HepG2 (cell line): ENCODE results near the gene SLC45A1. TPM values are rescaled to one million over a fixed set of nuclear protein-coding genes. Genes with fewer than 3 reads are reported as not detected.

Source experiments
- ATF2 ChIP-seq: sonication (generic); formaldehyde crosslinking; IDR thresholded peaks from 2 replicates; pipeline ENCODE4 v1.4.0; 2020; ENCODE audit warnings: missing genetic modification reagents
- CSRNP2 ChIP-seq: sonication (generic); formaldehyde crosslinking; conservative IDR thresholded peaks from 2 replicates; pipeline ENCODE4 v1.8.0; 2022; ENCODE audit warnings: low read depth, missing genetic modification reagents
- EZH2 ChIP-seq: conservative IDR thresholded peaks from 2 replicates; pipeline ENCODE4 v1.6.1; 2012; ENCODE audit warnings: mild to moderate bottlenecking, low read depth, low read length, moderate library complexity
- LRRFIP1 ChIP-seq: sonication (generic); formaldehyde crosslinking; conservative IDR thresholded peaks from 2 replicates; pipeline ENCODE4 v1.4.0; 2020; ENCODE audit warnings: missing genetic modification reagents
- MIXL1 ChIP-seq: IDR thresholded peaks from 2 replicates; pipeline ENCODE4 v1.6.1; 2016
- MTA3 ChIP-seq: sonication (generic); formaldehyde crosslinking; IDR thresholded peaks from 2 replicates; pipeline ENCODE4 v1.4.0; 2020; ENCODE audit warnings: missing genetic modification reagents
- RXRA ChIP-seq: sonication (generic); formaldehyde crosslinking; IDR thresholded peaks from 2 replicates; pipeline ENCODE4 v1.5.1; 2020; ENCODE audit warnings: missing genetic modification reagents
- TCF7L2 ChIP-seq: IDR thresholded peaks from 2 replicates; pipeline ENCODE4 v1.6.1; 2011; ENCODE audit warnings: mild to moderate bottlenecking, low read depth, low read length, moderate library complexity
- USF2 ChIP-seq, 2 experiments: sonication (generic) in 1 of 2; formaldehyde crosslinking in 1 of 2; IDR thresholded peaks; 2 replicates each; pipeline versions ENCODE4 v1.5.1 to v1.6.1; 2011 to 2020; ENCODE audit warnings: borderline replicate concordance in 1 of 2, low read depth in 1 of 2, low read length in 1 of 2, mild to moderate bottlenecking in 1 of 2, missing genetic modification reagents in 1 of 2, moderate library complexity in 1 of 2
- ZBTB3 ChIP-seq: sonication (generic); formaldehyde crosslinking; IDR thresholded peaks from 2 replicates; pipeline ENCODE4 v1.4.0; 2020; ENCODE audit warnings: low read depth, mild to moderate bottlenecking, moderate library complexity, missing genetic modification reagents, borderline replicate concordance
- ZNF607 ChIP-seq: sonication (generic); formaldehyde crosslinking; IDR thresholded peaks from 2 replicates; pipeline ENCODE4 v1.5.1; 2020; ENCODE audit warnings: missing genetic modification reagents, mild to moderate bottlenecking, borderline replicate concordance
- ZNF660 ChIP-seq: sonication (generic); formaldehyde crosslinking; IDR thresholded peaks from 2 replicates; pipeline ENCODE4 v1.5.1; 2020; ENCODE audit warnings: mild to moderate bottlenecking, low read depth, missing genetic modification reagents, borderline replicate concordance
- polyA plus RNA-seq, 8 experiments: library from polyadenylated mRNA; depleted of rRNA in 3 of 8; stranded (reverse) in 7 of 8; unstranded in 1 of 8; fragments of >200 nt; fragmentation: Illumina TruSeq in 4 of 8; extraction: Trizol in 4 of 8; gene quantifications; 2 replicates each; pipeline versions ENCODE4 v1.2.1 to v1.2.3, GENCODE V29; 2011 to 2016; ENCODE audit warnings: low read depth in 4 of 8, missing spikeins in 1 of 8, mixed read lengths in 1 of 8; ENCODE audit not compliant: insufficient read depth in 1 of 8
- total RNA-seq, 5 experiments: library from RNA; depleted of rRNA; stranded (reverse); fragments of >200 nt; fragmentation: Illumina TruSeq; extraction: Trizol; gene quantifications; 2 replicates each; pipeline ENCODE4 v1.2.3, GENCODE V29; 2016; ENCODE audit warnings: low read depth in 1 of 5
- TF ChIP-seq, protein P1 (sequence below): sonication (generic); formaldehyde crosslinking; IDR thresholded peaks from 2 replicates; pipeline ENCODE4 v1.5.1; 2020; ENCODE audit warnings: missing genetic modification reagents, mild to moderate bottlenecking, borderline replicate concordance
- TF ChIP-seq, protein P2 (sequence below): sonication (generic); formaldehyde crosslinking; IDR thresholded peaks from 2 replicates; pipeline ENCODE4 v1.5.0; 2020; ENCODE audit warnings: missing genetic modification reagents, mild to moderate bottlenecking, borderline replicate concordance
- TF ChIP-seq, protein P3 (sequence below): sonication (generic); formaldehyde crosslinking; IDR thresholded peaks from 2 replicates; pipeline ENCODE4 v1.9.0; 2021; ENCODE audit warnings: missing genetic modification reagents, borderline replicate concordance

SLC45A1 gene
- total and polyA plus RNA-seq, 2 of the 13 experiments (the other 11 are each of a cell fraction or from before 2014, with no cell fraction given): not detected

DNA sequence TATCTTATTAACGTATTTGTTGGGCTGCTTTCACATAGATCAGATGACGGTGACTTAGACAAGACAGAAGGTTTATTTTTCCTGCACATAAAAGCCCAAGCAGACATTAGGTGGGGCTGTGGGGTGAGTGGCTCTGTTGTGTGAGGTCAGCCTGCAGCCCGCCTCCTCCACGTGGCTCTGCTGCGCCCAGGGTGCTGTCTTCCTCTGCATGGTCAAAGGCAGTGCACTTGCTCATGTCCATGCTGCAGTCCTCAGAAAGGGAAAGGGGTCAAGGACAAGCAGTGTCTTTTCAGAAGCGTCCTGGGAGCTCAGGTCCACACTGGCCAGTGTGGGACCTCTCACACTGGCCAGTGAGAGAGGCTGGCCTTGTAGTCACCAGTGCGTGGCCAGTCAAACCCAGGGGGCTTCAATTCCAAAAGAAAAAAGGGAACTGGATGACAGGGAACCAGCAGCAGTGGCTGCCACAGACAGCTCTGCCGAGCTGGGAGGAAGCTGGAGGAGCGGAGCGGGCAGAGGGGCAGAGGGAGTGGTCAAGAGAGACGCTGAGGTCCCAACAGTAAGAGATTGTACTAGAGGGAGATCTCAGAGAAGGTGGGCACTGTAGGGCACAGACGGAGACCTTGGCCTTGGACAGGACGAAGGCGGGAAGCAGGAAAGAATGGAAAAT is 35.9 kb upstream of the SLC45A1 start (continued):
- TF ChIP-seq, protein P1, sequence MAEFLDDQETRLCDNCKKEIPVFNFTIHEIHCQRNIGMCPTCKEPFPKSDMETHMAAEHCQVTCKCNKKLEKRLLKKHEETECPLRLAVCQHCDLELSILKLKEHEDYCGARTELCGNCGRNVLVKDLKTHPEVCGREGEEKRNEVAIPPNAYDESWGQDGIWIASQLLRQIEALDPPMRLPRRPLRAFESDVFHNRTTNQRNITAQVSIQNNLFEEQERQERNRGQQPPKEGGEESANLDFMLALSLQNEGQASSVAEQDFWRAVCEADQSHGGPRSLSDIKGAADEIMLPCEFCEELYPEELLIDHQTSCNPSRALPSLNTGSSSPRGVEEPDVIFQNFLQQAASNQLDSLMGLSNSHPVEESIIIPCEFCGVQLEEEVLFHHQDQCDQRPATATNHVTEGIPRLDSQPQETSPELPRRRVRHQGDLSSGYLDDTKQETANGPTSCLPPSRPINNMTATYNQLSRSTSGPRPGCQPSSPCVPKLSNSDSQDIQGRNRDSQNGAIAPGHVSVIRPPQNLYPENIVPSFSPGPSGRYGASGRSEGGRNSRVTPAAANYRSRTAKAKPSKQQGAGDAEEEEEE (CRISPR knock-in tag): no peak
- TF ChIP-seq USF2 (IDR thresholded peaks at IDR 0.05; ENCODE audit: low read depth, low read length) (no peak), USF2 (CRISPR knock-in tag; IDR thresholded peaks at IDR 0.05; ENCODE audit: borderline replicate concordance) (no peak), ZNF660 (no peak), EZH2 (no peak), LRRFIP1 (CRISPR knock-in tag) (no peak), ZBTB3 (CRISPR knock-in tag) (no peak), CSRNP2 (CRISPR knock-in tag) (no peak), TCF7L2 (no peak), MTA3 (CRISPR knock-in tag) (no peak), MIXL1 (CRISPR knock-in tag) (peak; percentile 75), RXRA (peak; percentile 47; the same call in 1 of the 2 replicates), ZNF607 (no peak), ATF2 (CRISPR knock-in tag) (no peak)
- TF ChIP-seq, protein P2, sequence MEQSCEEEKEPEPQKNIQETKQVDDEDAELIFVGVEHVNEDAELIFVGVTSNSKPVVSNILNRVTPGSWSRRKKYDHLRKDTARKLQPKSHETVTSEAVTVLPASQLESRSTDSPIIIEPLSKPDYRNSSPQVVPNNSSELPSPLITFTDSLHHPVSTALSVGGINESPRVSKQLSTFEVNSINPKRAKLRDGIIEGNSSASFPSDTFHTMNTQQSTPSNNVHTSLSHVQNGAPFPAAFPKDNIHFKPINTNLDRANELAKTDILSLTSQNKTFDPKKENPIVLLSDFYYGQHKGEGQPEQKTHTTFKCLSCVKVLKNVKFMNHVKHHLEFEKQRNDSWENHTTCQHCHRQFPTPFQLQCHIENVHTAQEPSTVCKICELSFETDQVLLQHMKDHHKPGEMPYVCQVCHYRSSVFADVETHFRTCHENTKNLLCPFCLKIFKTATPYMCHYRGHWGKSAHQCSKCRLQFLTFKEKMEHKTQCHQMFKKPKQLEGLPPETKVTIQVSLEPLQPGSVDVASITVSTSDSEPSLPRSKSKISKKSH (CRISPR knock-in tag): no peak
- TF ChIP-seq, protein P3, sequence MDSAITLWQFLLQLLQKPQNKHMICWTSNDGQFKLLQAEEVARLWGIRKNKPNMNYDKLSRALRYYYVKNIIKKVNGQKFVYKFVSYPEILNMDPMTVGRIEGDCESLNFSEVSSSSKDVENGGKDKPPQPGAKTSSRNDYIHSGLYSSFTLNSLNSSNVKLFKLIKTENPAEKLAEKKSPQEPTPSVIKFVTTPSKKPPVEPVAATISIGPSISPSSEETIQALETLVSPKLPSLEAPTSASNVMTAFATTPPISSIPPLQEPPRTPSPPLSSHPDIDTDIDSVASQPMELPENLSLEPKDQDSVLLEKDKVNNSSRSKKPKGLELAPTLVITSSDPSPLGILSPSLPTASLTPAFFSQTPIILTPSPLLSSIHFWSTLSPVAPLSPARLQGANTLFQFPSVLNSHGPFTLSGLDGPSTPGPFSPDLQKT (CRISPR knock-in tag): no peak
